Endothelial cell of umbilical vein (primary cell): Measurements from ENCODE around the gene DHRS2. TPM values are rescaled to one million over a fixed set of nuclear protein-coding genes. Genes with fewer than 3 reads are reported as not detected.

ENCODE experiments used
- BruUV-seq: library from RNA; stranded (reverse); fragments of 400-500 nt; replicated peaks from 2 replicates; lab custom pipeline; 2021; lab: Mats Ljungman, UMichigan
- CTCF ChIA-PET: fragments of 300-600, 350-600 bp; sonication (Branson Sonifier 250); formaldehyde crosslinking; loops from one replicate; lab custom pipeline; 2021; ENCODE audit warnings: antibody characterized with exemption, inconsistent platforms; lab: Charles Lee
- POLR2A ChIA-PET: fragments of 300-600, 350-600 bp; sonication (Branson Sonifier 250); formaldehyde crosslinking; loops from one replicate; lab custom pipeline; 2021; ENCODE audit warnings: antibody characterized with exemption, inconsistent platforms; lab: Charles Lee
- DNase-seq: peaks from one replicate; pipeline ENCODE4 v3.0.0-alpha.2; 2011; ENCODE audit warnings: low read depth, low spot score
- FAIRE-seq: peaks from 2 replicates; lab custom pipeline; 2011; peaks lifted over from hg19 to GRCh38; lab: Jason Lieb, UNC
- H2AFZ ChIP-seq: 2 replicates; pipeline ENCODE4 v1.6.0; 2012; ENCODE audit warnings: low read depth, low read length, control low read depth, inconsistent platforms
- H3K27ac ChIP-seq: 2 replicates; pipeline ENCODE4 v1.5.1; 2011; ENCODE audit warnings: low read depth, mild to moderate bottlenecking, control low read depth, low read length, moderate library complexity; ENCODE audit not compliant: insufficient read depth
- H3K27me3 ChIP-seq, 2 experiments: 2 replicates each; pipeline versions ENCODE4 v1.6.0 to v1.6.1; 2011; ENCODE audit warnings: low read length in 2 of 2, mixed read lengths in 1 of 2; ENCODE audit not compliant: control insufficient read depth in 2 of 2, insufficient read depth in 2 of 2
- H3K36me3 ChIP-seq, 2 experiments: 2 replicates in 1 of 2; 3 replicates in 1 of 2; pipeline ENCODE4 v1.5.1; 2011; ENCODE audit warnings: low read length in 2 of 2, mild to moderate bottlenecking in 1 of 2, moderate library complexity in 1 of 2; ENCODE audit not compliant: control insufficient read depth in 2 of 2, insufficient read depth in 2 of 2; ENCODE audit errors: extremely low read depth in 1 of 2
- H3K4me1 ChIP-seq: 3 replicates; pipeline ENCODE4 v1.5.1; 2011; ENCODE audit warnings: mild to moderate bottlenecking, low read length; ENCODE audit not compliant: control insufficient read depth, insufficient read depth; ENCODE audit errors: extremely low read depth
- H3K4me2 ChIP-seq: 2 replicates; pipeline ENCODE4 v1.6.1; 2011; ENCODE audit warnings: low read length, control low read depth, mixed read lengths; ENCODE audit not compliant: insufficient read depth
- H3K4me3 ChIP-seq, 3 experiments: fragments of 200-600 bp in 1 of 3; sonication (generic), shearing (Covaris generic) in 1 of 3; replicated peaks in 1 of 3; 2 replicates each; pipeline ENCODE4 v1.5.1; 2011 to 2016; ENCODE audit warnings: control low read depth in 3 of 3, low read length in 3 of 3, mild to moderate bottlenecking in 2 of 3, inconsistent platforms in 1 of 3, low read depth in 1 of 3, moderate library complexity in 1 of 3; ENCODE audit not compliant: insufficient read depth in 1 of 3
- H3K79me2 ChIP-seq: 2 replicates; pipeline ENCODE4 v1.6.0; 2012; ENCODE audit warnings: low read length, inconsistent platforms; ENCODE audit not compliant: control insufficient read depth, insufficient read depth
- H3K9ac ChIP-seq: replicated peaks from 2 replicates; pipeline ENCODE3; 2011; ENCODE audit warnings: low read length, control low read depth; ENCODE audit not compliant: insufficient read depth; ENCODE audit errors: extremely low read depth
- H3K9me1 ChIP-seq: replicated peaks from 3 replicates; pipeline ENCODE4 v1.6.0; 2011; ENCODE audit warnings: mild to moderate bottlenecking, low read length; ENCODE audit not compliant: control insufficient read depth, insufficient read depth; ENCODE audit errors: extremely low read depth
- H3K9me3 ChIP-seq: replicated peaks from 2 replicates; pipeline ENCODE4 v1.5.1; 2012; ENCODE audit warnings: low read length, inconsistent platforms; ENCODE audit not compliant: control insufficient read depth, insufficient read depth
- H4K20me1 ChIP-seq: replicated peaks from 2 replicates; pipeline ENCODE3; 2011; ENCODE audit warnings: mild to moderate bottlenecking, low read length; ENCODE audit not compliant: control insufficient read depth, insufficient read depth; ENCODE audit errors: extremely low read depth
- CTCF ChIP-seq, 2 donors: IDR thresholded peaks; 1 replicate in 1 of 2; 2 replicates in 1 of 2; pipeline ENCODE4 v1.5.1; 2011; ENCODE audit warnings: low read length in 2 of 2, mild to moderate bottlenecking in 2 of 2, moderate library complexity in 2 of 2, control low read depth in 1 of 2, inconsistent platforms in 1 of 2, low read depth in 1 of 2; ENCODE audit not compliant: insufficient read depth in 1 of 2; ENCODE audit errors: extremely low read depth in 1 of 2
- FOS ChIP-seq: IDR thresholded peaks from 2 replicates; pipeline ENCODE4 v1.6.1; 2011; ENCODE audit warnings: mild to moderate bottlenecking, low read length, moderate library complexity, borderline replicate concordance; ENCODE audit not compliant: insufficient read depth
- MAX ChIP-seq: IDR thresholded peaks from 2 replicates; pipeline ENCODE4 v1.6.1; 2011; ENCODE audit not compliant: insufficient read depth, insufficient read length
- MYC ChIP-seq: IDR thresholded peaks from one replicate; pipeline ENCODE4 v1.6.1; 2011; ENCODE audit warnings: mild to moderate bottlenecking, low read depth, low read length
- POLR2A ChIP-seq: IDR thresholded peaks from 2 replicates; pipeline ENCODE4 v1.6.1; 2012; ENCODE audit warnings: low read depth, mild to moderate bottlenecking, control low read depth, low read length
- POLR2AphosphoS5 ChIP-seq: IDR thresholded peaks from 2 replicates; pipeline ENCODE4 v1.6.1; 2012; ENCODE audit warnings: low read depth, mild to moderate bottlenecking, control low read depth, low read length, moderate library complexity; ENCODE audit not compliant: insufficient read depth
- dilution Hi-C: fragments of 300-500 bp; cut with MboI; formaldehyde crosslinking; loops from one replicate; pipeline ENCODE4 v1.15.0; 2019; ENCODE audit warnings: low sequenced_read_pairs; ENCODE audit not compliant: extremely low pct_ligation_motif_present
- intact Hi-C: fragments of 100-400 bp; cut with micrococcal nuclease; formaldehyde crosslinking; loops from one replicate; pipeline ENCODE4 v1.10.0; 2022
- polyA plus RNA-seq, 4 experiments: library from polyadenylated mRNA; depleted of rRNA in 3 of 4; stranded (reverse) in 3 of 4; unstranded in 1 of 4; fragments of >200 nt; gene quantifications; 2 replicates each; pipeline versions ENCODE4 v1.2.1 to v1.2.3, GENCODE V29; 2011 to 2012; ENCODE audit warnings: missing spikeins in 1 of 4
- total RNA-seq: library from RNA; stranded (reverse); gene quantifications from 2 replicates; pipeline ENCODE4 v1.2.3, GENCODE V29; 2021

The DHRS2 gene
- total and polyA plus RNA-seq, 2 donors (not counting 3 experiments of a cell fraction or from before 2014, with no cell fraction given) = 0.10 TPM; not detected in 1

GRCh38 chr14:23672200-23672599 lies 36.0 kb downstream of the DHRS2 start:
- dilution Hi-C loops = no loop called here
- Histone ChIP-seq H3K9me1 (no peaks in the 10 kb centered on the region), H3K4me3 (no peak overlapping the region), H3K9me3 (no peaks in the 10 kb centered on the region), H3K36me3 (no peaks in the 10 kb centered on the region), H4K20me1 (no peaks in the 10 kb centered on the region), H3K4me1 (no peaks in the 10 kb centered on the region), H3K27ac (no peak overlapping the region), H3K79me2 (no peaks in the 10 kb centered on the region), H3K4me2 (no peak overlapping the region), H2AFZ (no peak overlapping the region), H3K9ac (no peak overlapping the region), H3K27me3 (peaks cover 0 to 3% of the 10 kb centered on the region in 2 experiments)
- BruUV-seq = no TSS peak
- CTCF ChIA-PET = interaction anchor here (1.6 kb wide), 1 partner anchor 238 kb away, joined by 4 read pairs; no protein-coding TSS in a partner anchor
- no peak for TF ChIP-seq POLR2AphosphoS5
- no peak for TF ChIP-seq MAX
- no peak for TF ChIP-seq POLR2A
- TF ChIP-seq FOS = no peak
- intact Hi-C loops = no loop called here
- DNase-seq (no peak), FAIRE-seq (no peak)
- POLR2A ChIA-PET = no interaction called here

- no peaks in the 10 kb centered on the region for H3K4me1 ChIP-seq
- TF ChIP-seq MYC (no peak), CTCF (IDR thresholded peaks at IDR 0.05; ENCODE audit: extremely low read depth in 1 of 2, insufficient read depth in 1 of 2, low read depth in 1 of 2, low read length in 2 of 2) (no peak)
- no peaks in the 10 kb centered on the region for H4K20me1 ChIP-seq
- H3K36me3 ChIP-seq = no peaks in the 10 kb centered on the region
- H3K27me3 ChIP-seq = peaks cover 0 to 3% of the 10 kb centered on the region in 2 experiments
- H3K27ac ChIP-seq = no peak overlapping the region
- no peak overlapping the region for H2AFZ ChIP-seq
- no peaks in the 10 kb centered on the region for H3K9me1 ChIP-seq
- no peak overlapping the region for H3K9ac ChIP-seq
- BruUV-seq = no TSS peak
- H3K9me3 ChIP-seq = no peaks in the 10 kb centered on the region
- H3K4me2 ChIP-seq = no peak overlapping the region
- H3K4me3 ChIP-seq = no peak overlapping the region
- dilution Hi-C loops (no loop called here), intact Hi-C loops (no loop called here)
- CTCF ChIA-PET = interaction anchor here (1.5 to 1.9 kb wide), 3 partner anchors 10 to 235 kb away, joined by 5 to 9 read pairs (median 6); no protein-coding TSS in a partner anchor
- H3K79me2 ChIP-seq = no peaks in the 10 kb centered on the region
- FAIRE-seq (no peak), DNase-seq (no peak)
- POLR2A ChIA-PET = no interaction called here
These were observed 39.2 kb downstream of the DHRS2 start for GRCh38 chr14:23675337-23675736.
